RWPE2 (cell line): ENCODE data around the gene MARCHF9.

Source experiments
- ATAC-seq: fragments of 200-7000 bp; cut with Tn5 transposase; 3 replicates; pipeline ENCODE4 v1.9.1; 2021; ENCODE audit warnings: low read depth
- DNase-seq: peaks from one replicate; pipeline ENCODE4 v3.0.0-alpha.2; 2020; ENCODE audit warnings: low spot score
- H3K27ac ChIP-seq: fragments of 450-650 bp; 2 replicates; pipeline ENCODE4 v1.5.1; 2017; ENCODE audit warnings: mild to moderate bottlenecking; ENCODE audit not compliant: poor library complexity, severe bottlenecking
- H3K27me3 ChIP-seq: fragments of 250-450 bp; sonication (Bioruptor Pico); 2 replicates; pipeline ENCODE4 v1.5.1; 2021; ENCODE audit warnings: mild to moderate bottlenecking, moderate library complexity; ENCODE audit not compliant: insufficient read depth, poor library complexity, severe bottlenecking
- H3K36me3 ChIP-seq: fragments of 250-450 bp; sonication (Bioruptor Pico); 2 replicates; pipeline ENCODE4 v1.5.1; 2020; ENCODE audit warnings: low read depth, mild to moderate bottlenecking, moderate library complexity
- H3K4me1 ChIP-seq: fragments of 250-450 bp; sonication (Bioruptor Pico); 2 replicates; pipeline ENCODE4 v1.5.1; 2021; ENCODE audit warnings: mild to moderate bottlenecking, moderate library complexity; ENCODE audit not compliant: insufficient read depth, poor library complexity, severe bottlenecking
- H3K4me3 ChIP-seq: fragments of 250-450 bp; sonication (Bioruptor Pico); 2 replicates; pipeline ENCODE4 v1.5.1; 2021; ENCODE audit warnings: mild to moderate bottlenecking, moderate library complexity; ENCODE audit not compliant: severe bottlenecking
- H3K9me3 ChIP-seq: fragments of 250-450 bp; sonication (Bioruptor Pico); 2 replicates; pipeline ENCODE4 v1.5.1; 2021; ENCODE audit warnings: mild to moderate bottlenecking, moderate library complexity; ENCODE audit not compliant: severe bottlenecking
- CTCF ChIP-seq: fragments of 450-650 bp; IDR thresholded peaks from one replicate; pipeline ENCODE4 v1.5.1; 2017; ENCODE audit warnings: mild to moderate bottlenecking, moderate library complexity; ENCODE audit not compliant: poor library complexity, severe bottlenecking

MARCHF9 gene

GRCh38 chr12:57715786-57716185, 39.1 kb upstream of the MARCHF9 start:
- DNase-seq (no peak), ATAC-seq (no peak)
- TF ChIP-seq CTCF: no peak
- Histone ChIP-seq H3K27me3 (no peaks in the 10 kb centered on the region), H3K4me3 (no peak overlapping the region), H3K9me3 (no peaks in the 10 kb centered on the region), H3K36me3 (peaks cover 46% of the 10 kb centered on the region), H3K27ac (no peak overlapping the region), H3K4me1 (no peaks in the 10 kb centered on the region)

GRCh38 chr12:57716305-57716704, 38.6 kb upstream of the MARCHF9 start:
- DNase-seq (no peak), ATAC-seq (no peak)
- Histone ChIP-seq H3K27ac (no peak overlapping the region), H3K36me3 (peaks cover 46% of the 10 kb centered on the region), H3K27me3 (no peaks in the 10 kb centered on the region), H3K9me3 (no peaks in the 10 kb centered on the region), H3K4me1 (no peaks in the 10 kb centered on the region), H3K4me3 (no peak overlapping the region)
- no peak for TF ChIP-seq CTCF

- Histone ChIP-seq H3K36me3 (peaks cover 46% of the 10 kb centered on the region), H3K27ac (no peak overlapping the region), H3K9me3 (no peaks in the 10 kb centered on the region), H3K4me3 (no peak overlapping the region), H3K4me1 (no peaks in the 10 kb centered on the region), H3K27me3 (no peaks in the 10 kb centered on the region)
- ATAC-seq (no peak), DNase-seq (no peak)
- TF ChIP-seq CTCF: no peak
Measured at GRCh38 chr12:57717131-57717530, 37.8 kb upstream of the MARCHF9 start.

- Histone ChIP-seq H3K27me3 (no peaks in the 10 kb centered on the region), H3K36me3 (peaks cover 41% of the 10 kb centered on the region), H3K27ac (no peak overlapping the region), H3K4me3 (no peak overlapping the region), H3K9me3 (no peaks in the 10 kb centered on the region), H3K4me1 (no peaks in the 10 kb centered on the region)
- ATAC-seq: no peak
- TF ChIP-seq CTCF: no peak
- DNase-seq: no peak
Measured at GRCh38 chr12:57717846-57718640, 36.9 kb upstream of the MARCHF9 start.

- no peaks in the 10 kb centered on the region for H3K27me3 ChIP-seq
- H3K36me3 ChIP-seq: peaks cover 41% of the 10 kb centered on the region
- no peak for DNase-seq
- H3K4me3 ChIP-seq: no peak overlapping the region
- no peak for ATAC-seq
- no peak overlapping the region for H3K27ac ChIP-seq
- no peak for TF ChIP-seq CTCF
- no peaks in the 10 kb centered on the region for H3K4me1 ChIP-seq
- H3K9me3 ChIP-seq: no peaks in the 10 kb centered on the region
Measured at GRCh38 chr12:57718641-57719528, 36.0 kb upstream of the MARCHF9 start.
